K562 (cell line): ENCODE data around the gene IFNA16. TPM values are rescaled to one million over a fixed set of nuclear protein-coding genes. Genes with fewer than 3 reads are reported as not detected.

Experiments used
- ATAC-seq: fragments of 200-7000 bp; cut with Tn5 transposase; 3 replicates; pipeline ENCODE4 v1.9.1; 2020; ENCODE audit warnings: moderate library complexity
- BruUV-seq: library from RNA; stranded (reverse); fragments of 400-500 nt; replicated peaks from 2 replicates; lab custom pipeline; 2021; lab: Mats Ljungman, UMichigan
- CTCF ChIA-PET: fragments of 300-600 bp; formaldehyde crosslinking; extraction: SDS; loops from one replicate; lab custom pipeline; 2021; ENCODE audit warnings: low intra/inter-chr PET ratio; lab: Yijun Ruan, JAX
- POLR2A ChIA-PET: fragments of 300-600, 350-650 bp; sonication (Branson Sonifier 250); formaldehyde crosslinking; extraction: SDS; loops from one replicate; lab custom pipeline; 2021; ENCODE audit warnings: antibody characterized with exemption, inconsistent platforms; lab: Yijun Ruan, JAX
- DNase-seq, 4 experiments: peaks; one replicate each; pipeline versions ENCODE4 v3.0.0 to v3.0.0-alpha.2; 2011 to 2018; ENCODE audit warnings: low spot score in 3 of 4, mixed read lengths in 3 of 4; ENCODE audit errors: extremely low read depth in 1 of 4
- FAIRE-seq: peaks from 2 replicates; lab custom pipeline; 2011; peaks lifted over from hg19 to GRCh38; lab: Jason Lieb, UNC
- H2AFZ ChIP-seq: 2 replicates; pipeline ENCODE4 v1.6.0; 2011; ENCODE audit warnings: low read depth, low read length, control low read depth, inconsistent platforms
- H3K27ac ChIP-seq: fragments of 200-600 bp; 3 replicates; pipeline ENCODE4 v1.8.0; 2011; ENCODE audit warnings: low read depth, mild to moderate bottlenecking, control low read depth, inconsistent platforms, low read length, moderate library complexity, mixed read lengths; ENCODE audit errors: extremely low read depth
- H3K27me3 ChIP-seq, 2 experiments: fragments of 300-600 bp in 1 of 2; 2 replicates in 1 of 2; 3 replicates in 1 of 2; pipeline versions ENCODE4 v1.6.0 to v1.8.0; 2011; ENCODE audit warnings: inconsistent platforms in 2 of 2, low read length in 2 of 2, mild to moderate bottlenecking in 1 of 2, mixed read lengths in 1 of 2, moderate library complexity in 1 of 2; ENCODE audit not compliant: control insufficient read depth in 2 of 2, insufficient read depth in 2 of 2
- H3K36me3 ChIP-seq: fragments of 300-600 bp; 3 replicates; pipeline ENCODE4 v1.8.0; 2011; ENCODE audit warnings: mild to moderate bottlenecking, low read length, inconsistent platforms; ENCODE audit not compliant: control insufficient read depth, insufficient read depth
- H3K4me1 ChIP-seq, 2 experiments: fragments of 200-600 bp in 1 of 2; replicated peaks in 1 of 2; 2 replicates in 1 of 2; 3 replicates in 1 of 2; pipeline versions ENCODE4 v1.5.1 to v1.8.0; 2011; ENCODE audit warnings: inconsistent platforms in 2 of 2, low read length in 2 of 2, mild to moderate bottlenecking in 1 of 2, mixed read lengths in 1 of 2, moderate library complexity in 1 of 2; ENCODE audit not compliant: control insufficient read depth in 2 of 2, insufficient read depth in 2 of 2
- H3K4me2 ChIP-seq: 2 replicates; pipeline ENCODE4 v1.6.1; 2011; ENCODE audit warnings: low read length, control low read depth, inconsistent platforms, mixed read lengths; ENCODE audit not compliant: insufficient read depth
- H3K4me3 ChIP-seq: fragments of 200-600 bp; sonication (generic), shearing (Covaris generic); 2 replicates; pipeline ENCODE4 v1.5.1; 2016; ENCODE audit warnings: control low read depth, inconsistent platforms
- H3K79me2 ChIP-seq: fragments of 200-600 bp; 3 replicates; pipeline ENCODE4 v1.8.0; 2011; ENCODE audit warnings: low read length, inconsistent platforms; ENCODE audit not compliant: control insufficient read depth, insufficient read depth
- H3K9ac ChIP-seq, 2 experiments: 2 replicates each; pipeline versions ENCODE4 v1.6.0 to v1.6.1; 2011; ENCODE audit warnings: low read depth in 2 of 2, low read length in 2 of 2, control low read depth in 1 of 2, inconsistent platforms in 1 of 2, mild to moderate bottlenecking in 1 of 2, mixed read lengths in 1 of 2; ENCODE audit not compliant: insufficient read depth in 1 of 2
- H3K9me1 ChIP-seq: one replicate; pipeline ENCODE4 v1.6.0; 2011; ENCODE audit warnings: inconsistent platforms, mild to moderate bottlenecking, low read length, moderate library complexity; ENCODE audit not compliant: control insufficient read depth, insufficient read depth
- H3K9me3 ChIP-seq: replicated peaks from 2 replicates; pipeline ENCODE4 v1.5.1; 2011; ENCODE audit warnings: low read depth, low read length, inconsistent platforms; ENCODE audit not compliant: control insufficient read depth, insufficient read depth
- H4K20me1 ChIP-seq: replicated peaks from 2 replicates; pipeline ENCODE4 v1.6.1; 2011; ENCODE audit warnings: low read length, inconsistent platforms, mixed read lengths; ENCODE audit not compliant: control insufficient read depth, insufficient read depth
- ATF7 ChIP-seq: fragments of 450-650 bp; IDR thresholded peaks from 2 replicates; pipeline ENCODE4 v1.7.1; 2014; ENCODE audit warnings: mild to moderate bottlenecking, moderate library complexity
- CEBPB ChIP-seq: fragments of 450-650 bp; IDR thresholded peaks from 2 replicates; pipeline ENCODE4 v1.6.1; 2016; ENCODE audit warnings: missing genetic modification characterization, missing compliant biosample characterization
- CUX1 ChIP-seq: fragments of 200-800 bp; sonication (Bioruptor generic); IDR thresholded peaks from 2 replicates; pipeline ENCODE4 v1.6.1; 2016; ENCODE audit warnings: missing genetic modification characterization, missing compliant biosample characterization
- EGR1 ChIP-seq: fragments of 450-650 bp; conservative IDR thresholded peaks from 2 replicates; pipeline ENCODE4 v1.6.1; 2017; ENCODE audit warnings: mild to moderate bottlenecking
- HIVEP1 ChIP-seq: fragments of 250-450 bp; sonication (Bioruptor Pico); IDR thresholded peaks from 2 replicates; pipeline ENCODE4 v1.4.0; 2020; ENCODE audit warnings: mild to moderate bottlenecking
- MCM3 ChIP-seq: fragments of 450-650 bp; IDR thresholded peaks from 2 replicates; pipeline ENCODE4 v1.6.1; 2016
- PHF20 ChIP-seq: fragments of 450-650 bp; IDR thresholded peaks from 2 replicates; pipeline ENCODE4 v1.6.1; 2018; ENCODE audit not compliant: partially characterized antibody
- TFAP4 ChIP-seq: sonication (generic); formaldehyde crosslinking; IDR thresholded peaks from 2 replicates; pipeline ENCODE4 v1.8.0; 2022; ENCODE audit warnings: missing genetic modification reagents, mild to moderate bottlenecking, moderate library complexity, borderline replicate concordance
- ZBTB2 ChIP-seq: fragments of 450-650 bp; IDR thresholded peaks from 2 replicates; pipeline ENCODE4 v1.6.1; 2016; ENCODE audit warnings: antibody characterized with exemption
- ZNF146 ChIP-seq: IDR thresholded peaks from one replicate; pipeline ENCODE4 v1.6.1; 2018; ENCODE audit warnings: missing compliant biosample characterization; ENCODE audit not compliant: unreplicated experiment
- ZNF175 ChIP-seq: fragments of 200-800 bp; sonication (Bioruptor generic); IDR thresholded peaks from 2 replicates; pipeline ENCODE4 v1.6.1; 2016; ENCODE audit warnings: low read depth, mild to moderate bottlenecking, missing genetic modification characterization, missing compliant biosample characterization
- ZNF277 ChIP-seq: fragments of 250-450 bp; sonication (Bioruptor Pico); IDR thresholded peaks from 2 replicates; pipeline ENCODE4 v1.8.0; 2022; ENCODE audit warnings: inconsistent platforms, mild to moderate bottlenecking, moderate library complexity, borderline replicate concordance
- ZNF316 ChIP-seq: fragments of 450-650 bp; IDR thresholded peaks from 2 replicates; pipeline ENCODE4 v1.6.1; 2016
- ZNF778 ChIP-seq: fragments of 450-650 bp; formaldehyde crosslinking; IDR thresholded peaks from 2 replicates; pipeline ENCODE4 v1.4.0; 2020; ENCODE audit warnings: mild to moderate bottlenecking, moderate library complexity
- WGBS: fragments of 100-300 bp; shearing (Covaris generic); methylation state at CpG from one replicate; pipeline ENCODE4 v1.1.6; 2016; ENCODE audit warnings: low coverage, mixed read lengths; ENCODE audit not compliant: insufficient coverage; ENCODE audit errors: missing lambda C conversion rate; 5-methylcytosine and 5-hydroxymethylcytosine counted together
- in situ Hi-C: fragments of 300-500 bp; cut with MboI; formaldehyde crosslinking; loops from 4 replicates; pipeline ENCODE4 v1.15.0; 2018; ENCODE audit warnings: inconsistent platforms, mixed read lengths
- intact Hi-C: fragments of 100-400 bp; cut with micrococcal nuclease; formaldehyde crosslinking; loops from 2 replicates; pipeline ENCODE4 v1.14.2; 2022
- polyA plus RNA-seq, 8 experiments: library from polyadenylated mRNA; depleted of rRNA in 4 of 8; stranded (reverse) in 5 of 8; unstranded in 3 of 8; fragments of >200 nt; fragmentation: Nextera tagmentation in 2 of 8; fragmentation: Illumina TruSeq in 1 of 8; extraction: Ambion mirVana in 2 of 8; extraction: Trizol in 1 of 8; gene quantifications; 2 replicates each; pipeline versions ENCODE4 v1.2.1 to v1.2.3, GENCODE V29; 2011 to 2014; ENCODE audit warnings: inconsistent platforms in 1 of 8, missing spikeins in 1 of 8
- total RNA-seq, 7 experiments: library from RNA; depleted of rRNA in 6 of 7; stranded (reverse); fragments of >200 nt in 6 of 7; fragmentation: Illumina TruSeq in 2 of 7; extraction: Trizol in 2 of 7; gene quantifications; 2 replicates each; pipeline versions ENCODE4 v1.2.1 to v1.2.3, GENCODE V29; 2011 to 2021; ENCODE audit warnings: low replicate concordance in 1 of 7

The IFNA16 gene
- total and polyA plus RNA-seq, 9 of the 15 experiments (the other 6 are each of a cell fraction or from before 2014, with no cell fraction given): not detected

GRCh38 chr9:21210311-21210710, 6.8 kb downstream of the IFNA16 start:
- no peak overlapping the region for H3K4me2 ChIP-seq
- no peak overlapping the region for H3K27ac ChIP-seq
- WGBS: no CpG with 5 or more reads among the region's 7 CpGs
- H3K79me2 ChIP-seq: no peaks in the 10 kb centered on the region
- H3K4me1 ChIP-seq: no peaks in the 10 kb centered on the region
- H3K9me1 ChIP-seq: no peaks in the 10 kb centered on the region
- H3K9me3 ChIP-seq: no peaks in the 10 kb centered on the region
- ChIA-PET CTCF (no interaction called here), POLR2A (no interaction called here)
- H3K27me3 ChIP-seq: no peaks in the 10 kb centered on the region
- BruUV-seq: no TSS peak
- ATAC-seq (no peak), DNase-seq (no peak), FAIRE-seq (no peak)
- no peaks in the 10 kb centered on the region for H4K20me1 ChIP-seq
- H3K9ac ChIP-seq: no peak overlapping the region
- in situ Hi-C loops (no loop called here), intact Hi-C loops (no loop called here)
- no peaks in the 10 kb centered on the region for H3K36me3 ChIP-seq
- H2AFZ ChIP-seq: no peak overlapping the region
- H3K4me3 ChIP-seq: no peak overlapping the region
- no peak for TF ChIP-seq ZNF146 (CRISPR knock-in tag)
- no peak for TF ChIP-seq ZNF778 (CRISPR knock-in tag)
- no peak for TF ChIP-seq EGR1
- TF ChIP-seq ZNF277 (CRISPR knock-in tag): no peak
- TF ChIP-seq HIVEP1 (CRISPR knock-in tag): no peak
- TF ChIP-seq ZBTB2: no peak
- TF ChIP-seq ZNF175: no peak
- TF ChIP-seq ZNF316: no peak
- TF ChIP-seq ATF7: no peak
- TF ChIP-seq CEBPB (tag): no peak
- no peak for TF ChIP-seq CUX1
- no peak for TF ChIP-seq TFAP4 (CRISPR knock-in tag)
- TF ChIP-seq PHF20: no peak
- TF ChIP-seq MCM3: no peak
